DMS153 treated with DMSO at 0.1 percent for 48 hours (cell line): ENCODE data around the gene PLCG1.
"Not testable (repeated sequence)": the region's sequence is repeated elsewhere in the genome, so short reads cannot be mapped to it uniquely, and the experiment has no call there.

Experiments
- DNase-seq: peaks from one replicate; lab custom pipeline; 2025; ENCODE audit not compliant: unreplicated experiment; lab: John Stamatoyannopoulos, UW

The PLCG1 gene

DNA sequence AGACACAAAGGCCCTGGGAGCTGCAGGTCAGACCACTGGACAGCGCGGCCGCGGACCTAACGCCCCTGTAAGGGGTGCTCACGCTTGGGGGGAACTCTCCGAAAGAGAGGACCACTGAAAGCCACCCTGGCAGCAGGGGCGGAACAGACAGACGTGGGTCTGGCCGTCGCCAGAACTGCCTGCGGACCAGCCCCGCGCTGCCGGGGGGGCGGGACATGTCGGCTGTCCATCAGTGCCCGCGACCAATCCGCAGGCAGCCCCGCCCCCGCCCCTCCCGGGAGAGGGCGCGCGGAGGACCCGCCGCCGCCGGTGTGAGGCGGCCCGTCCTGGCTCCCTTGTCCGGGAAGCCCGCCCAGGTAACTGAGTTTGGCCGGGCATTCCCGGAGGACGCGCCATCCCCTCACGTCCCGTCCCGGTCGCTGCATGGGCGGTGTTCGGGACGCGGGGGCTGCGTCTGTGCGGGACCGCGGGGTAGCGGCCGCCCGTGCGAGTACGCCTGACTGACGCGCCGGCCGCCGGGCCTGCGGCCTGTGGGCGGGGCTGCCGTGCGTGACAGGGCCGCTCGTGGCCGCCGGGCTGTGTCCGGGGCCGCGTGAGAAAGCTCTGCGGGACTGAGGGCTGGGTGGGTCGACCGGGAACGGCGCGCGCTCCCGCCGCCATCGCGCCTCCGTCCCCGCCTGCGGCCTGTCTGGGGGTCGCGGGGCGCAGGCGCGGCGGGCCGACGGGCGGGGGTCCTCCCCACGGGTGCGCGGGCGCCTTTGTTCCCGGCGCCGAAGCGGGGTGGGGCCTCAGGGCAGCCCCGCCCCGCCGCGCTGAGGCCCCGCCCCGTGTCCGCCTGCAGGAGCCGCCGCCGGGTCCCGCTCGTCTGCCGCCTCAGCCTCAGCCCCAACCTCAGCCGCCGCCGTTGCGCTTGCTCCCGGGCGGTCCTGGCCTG is at the start of gene PLCG1:
Gene PLCG1, plus strand, starts transcription at position 864 of the 934 bp plus-strand sequence. CDS start 99 bp downstream, outside the sequence.
- DNase-seq = peak; percentile 70

DNA sequence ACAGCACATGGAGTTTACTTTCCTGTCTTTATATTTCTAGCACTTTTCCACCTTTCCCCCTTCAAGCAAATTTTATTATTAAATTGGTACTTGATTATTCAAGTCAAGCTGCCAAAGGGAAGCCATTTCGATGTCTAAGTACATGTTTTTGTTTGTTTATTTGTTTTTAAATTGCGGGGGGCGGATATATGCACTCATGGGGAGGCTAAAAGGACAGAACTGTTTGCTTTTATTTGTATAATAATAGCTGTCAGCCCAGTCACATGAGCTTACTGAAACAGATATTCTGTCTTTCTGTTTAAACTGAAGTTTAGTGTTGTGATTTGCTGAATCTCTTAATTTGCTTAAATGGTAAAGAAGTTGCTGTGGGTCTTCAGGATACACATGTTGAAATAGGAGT is 49.6 kb upstream of the PLCG1 start:
- DNase-seq = no peak

DNA sequence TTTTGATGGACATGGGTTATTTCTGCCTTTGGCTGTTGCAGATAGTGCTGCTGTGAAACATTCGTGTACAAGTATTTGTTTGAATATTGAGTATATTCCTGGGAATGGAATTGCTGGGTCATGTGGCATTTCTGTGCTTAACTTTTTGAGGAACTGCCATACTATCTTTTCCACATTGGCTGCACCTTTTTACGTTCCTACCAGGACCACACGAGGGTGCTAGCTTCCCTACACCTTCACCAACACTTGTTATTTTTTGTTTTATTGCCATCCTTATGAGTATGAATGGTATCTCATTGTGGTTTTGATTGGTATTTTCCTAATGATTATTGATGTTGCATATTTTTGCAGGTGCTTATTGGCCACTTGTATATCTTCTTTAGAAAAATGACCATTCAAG is 47.8 kb upstream of the PLCG1 start:
- DNase-seq = no peak

DNA sequence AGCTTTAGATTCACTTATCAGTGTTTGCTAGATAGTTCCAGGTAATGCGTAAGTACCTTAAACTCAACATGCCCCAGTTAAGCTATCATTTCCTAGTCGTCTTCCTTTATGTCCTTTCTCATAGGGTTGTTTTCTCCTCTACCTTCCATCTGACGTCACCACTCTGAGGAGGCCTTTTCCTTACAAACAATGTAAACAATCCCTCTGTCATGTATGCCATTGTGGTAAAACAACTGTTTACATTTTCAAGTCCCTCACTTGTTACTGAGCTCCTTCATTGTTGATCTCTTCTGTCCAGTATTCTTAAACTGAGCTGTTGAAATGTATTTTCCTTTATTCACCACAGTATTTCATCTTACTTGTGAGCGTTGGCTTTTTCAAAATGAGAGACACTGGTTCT is 45.4 kb upstream of the PLCG1 start:
- DNase-seq = no peak

DNA sequence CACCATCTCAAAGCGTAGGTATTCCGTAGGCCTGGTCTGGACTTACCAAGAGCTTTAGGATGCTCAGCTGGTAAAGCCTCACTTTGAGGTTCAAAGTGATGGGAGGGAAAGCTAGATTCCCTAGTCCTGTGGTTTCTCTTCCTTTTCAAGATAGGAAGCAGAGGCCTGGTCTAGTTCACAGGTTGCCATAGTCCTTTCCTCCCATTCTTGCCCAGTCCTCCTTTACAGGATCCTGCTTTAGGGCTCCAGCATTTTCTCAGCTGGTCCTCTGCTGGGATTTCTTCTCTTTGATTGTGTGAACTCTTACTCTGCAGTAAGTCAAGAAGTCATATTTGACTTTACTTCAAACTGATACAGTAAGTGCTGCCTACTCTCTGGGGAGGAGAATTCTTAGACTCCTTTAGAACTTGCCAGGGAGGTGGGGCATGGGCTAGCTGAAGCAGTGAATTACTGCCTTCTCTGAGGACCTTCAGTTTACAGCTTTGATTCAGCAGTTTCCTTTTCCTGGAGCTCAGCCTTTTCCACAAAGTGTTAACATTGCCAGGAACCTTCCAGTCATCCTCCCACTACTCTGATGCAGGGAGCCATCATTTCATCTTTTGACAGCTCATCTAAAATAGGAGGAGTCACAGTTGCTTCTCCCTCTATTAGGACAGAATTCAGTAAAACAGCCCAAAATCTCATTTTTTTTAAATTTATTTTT is 42.8 kb upstream of the PLCG1 start:
- no peak for DNase-seq

DNA sequence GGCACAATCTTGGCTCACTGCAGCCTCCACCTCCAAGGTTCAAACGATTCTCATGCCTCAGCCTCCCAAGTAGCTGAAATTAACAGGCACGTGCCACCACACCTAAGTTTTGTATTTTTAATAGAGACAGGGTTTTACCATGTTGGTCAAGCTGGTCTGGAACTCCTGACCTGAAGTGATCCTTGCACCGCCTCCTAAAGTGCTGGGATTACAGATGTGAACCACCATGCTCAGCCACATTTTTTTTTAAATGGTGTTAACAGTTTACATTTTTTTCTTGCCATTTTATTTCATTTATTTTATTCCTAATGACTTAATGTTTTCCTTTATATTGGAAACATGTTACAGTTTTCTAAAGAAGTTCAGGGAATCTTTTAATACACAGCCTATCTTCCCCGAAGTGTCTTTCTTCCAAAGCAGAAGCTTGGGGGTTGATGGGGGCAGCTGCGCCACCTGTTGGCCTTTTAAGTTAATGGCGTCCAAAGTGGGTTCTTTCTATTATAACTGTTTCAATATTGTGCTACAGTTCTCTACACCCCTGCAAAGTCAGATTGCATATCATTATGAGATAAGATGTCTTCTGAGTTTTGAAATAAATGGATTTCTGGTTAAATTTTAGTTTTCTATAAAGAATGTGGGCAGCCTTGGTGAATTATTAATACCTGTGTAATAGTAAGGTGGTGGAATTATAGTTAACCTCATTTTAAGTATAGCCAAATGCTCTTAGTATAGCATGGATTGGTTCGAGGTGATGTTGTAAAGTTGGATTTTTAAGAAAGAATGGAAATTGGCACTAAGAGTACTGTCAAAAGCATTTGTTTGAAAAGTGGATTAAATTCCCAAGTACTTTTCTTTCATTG is 42.0 kb upstream of the PLCG1 start:
- DNase-seq = peak; percentile 40

DNA sequence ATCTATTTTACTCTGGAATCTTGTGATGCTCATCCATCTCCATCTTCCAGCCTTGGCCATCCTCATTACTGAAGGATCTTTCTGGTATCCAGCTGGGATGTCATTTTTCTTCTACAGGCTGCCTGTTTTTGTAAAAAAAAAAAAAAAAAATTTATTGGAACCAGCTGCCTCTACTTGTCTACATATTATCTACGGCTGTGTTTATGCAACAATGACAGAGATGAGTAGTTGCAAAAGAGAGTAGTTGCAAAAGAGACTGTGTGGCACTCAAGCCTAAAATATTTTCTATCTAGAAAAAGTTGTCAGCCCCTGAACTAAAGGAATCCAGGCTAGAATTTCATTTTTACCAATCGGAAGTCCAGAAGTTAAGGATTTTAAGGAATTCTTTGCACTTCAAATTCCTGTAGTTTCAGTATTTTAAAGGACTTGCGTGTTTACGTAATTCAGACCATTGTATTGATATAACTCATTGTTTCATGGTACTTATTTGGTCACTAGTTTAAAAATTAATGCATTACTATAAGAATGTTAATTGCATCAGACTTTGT is 38.6 kb upstream of the PLCG1 start:
- DNase-seq = no peak

DNA sequence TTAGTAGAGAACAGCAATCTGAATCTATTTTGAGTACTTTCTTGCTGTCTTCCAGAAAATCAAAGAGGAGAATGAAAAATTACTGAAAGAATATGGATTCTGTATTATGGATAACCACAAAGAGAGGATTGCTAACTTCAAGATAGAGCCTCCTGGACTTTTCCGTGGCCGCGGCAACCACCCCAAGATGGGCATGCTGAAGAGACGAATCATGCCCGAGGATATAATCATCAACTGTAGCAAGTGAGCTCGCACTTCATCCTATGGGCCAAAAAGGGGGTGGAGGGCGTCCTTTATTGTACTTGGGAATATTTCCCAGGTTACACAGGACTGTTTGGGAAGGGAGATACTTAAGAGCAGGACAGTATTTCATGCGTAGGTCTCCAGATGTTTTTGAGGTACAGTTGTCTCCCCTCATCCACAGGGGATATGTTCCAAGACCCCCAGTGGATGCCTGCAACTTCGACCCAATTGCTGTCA is 37.3 kb upstream of the PLCG1 start:
- DNase-seq = no peak

DNA sequence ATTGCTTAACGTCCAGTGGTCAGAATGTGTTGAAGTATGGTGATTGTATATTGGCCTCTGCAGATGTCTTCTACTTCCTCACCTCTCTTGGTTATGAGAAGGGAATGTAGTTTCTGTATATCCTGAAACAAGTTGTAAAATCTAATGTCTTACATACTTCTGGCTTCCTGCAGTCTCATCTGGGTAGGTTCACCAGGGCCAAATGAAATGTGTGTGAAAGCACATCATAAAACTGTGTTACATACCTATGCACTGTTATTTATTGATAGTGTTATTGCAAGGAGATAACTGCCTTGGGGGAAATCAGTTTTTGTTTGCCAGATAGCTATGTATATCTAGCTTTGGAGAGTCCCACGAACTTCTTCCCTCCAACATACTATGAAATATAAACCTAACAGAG is 35.7 kb upstream of the PLCG1 start:
- DNase-seq = no peak

DNA sequence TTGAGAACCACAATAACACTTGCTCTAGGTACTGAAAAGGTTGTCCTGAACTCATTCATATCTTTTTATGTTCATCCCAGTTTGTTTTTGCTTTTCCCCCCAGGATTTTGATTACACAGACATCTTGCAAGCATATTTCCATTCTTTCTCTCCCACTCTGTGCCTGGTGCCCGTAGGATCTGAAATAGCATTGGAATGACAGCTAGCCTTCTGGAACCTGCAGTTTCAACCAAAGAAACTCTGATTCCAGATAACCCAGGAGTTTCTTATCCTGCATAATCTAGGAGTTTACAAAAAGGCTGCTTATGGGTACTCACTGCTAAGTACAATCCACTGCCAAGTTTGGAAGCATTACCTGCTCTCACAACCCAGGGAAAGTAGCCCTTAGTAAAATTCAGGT is 28.8 kb upstream of the PLCG1 start:
- no peak for DNase-seq

DNA sequence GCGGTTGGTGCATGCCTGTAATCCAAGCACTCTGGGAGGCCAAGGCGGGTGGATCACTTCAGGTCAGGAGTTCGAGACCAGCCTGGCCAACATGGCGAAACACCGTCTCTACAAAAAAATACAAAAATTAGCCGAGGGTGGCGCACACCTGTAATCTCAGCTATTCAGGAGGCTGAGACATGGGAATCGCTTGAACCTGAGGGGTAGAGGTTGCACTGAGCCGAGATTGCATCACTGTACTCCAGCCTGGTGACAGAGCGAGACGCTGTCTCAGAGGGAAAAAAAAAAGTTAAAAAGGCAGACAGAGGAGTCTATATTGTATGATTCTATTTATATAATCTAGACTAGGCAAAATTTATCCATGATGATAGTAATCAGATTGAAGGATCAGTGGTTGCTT is 27.3 kb upstream of the PLCG1 start:
- DNase-seq = no peak

DNA sequence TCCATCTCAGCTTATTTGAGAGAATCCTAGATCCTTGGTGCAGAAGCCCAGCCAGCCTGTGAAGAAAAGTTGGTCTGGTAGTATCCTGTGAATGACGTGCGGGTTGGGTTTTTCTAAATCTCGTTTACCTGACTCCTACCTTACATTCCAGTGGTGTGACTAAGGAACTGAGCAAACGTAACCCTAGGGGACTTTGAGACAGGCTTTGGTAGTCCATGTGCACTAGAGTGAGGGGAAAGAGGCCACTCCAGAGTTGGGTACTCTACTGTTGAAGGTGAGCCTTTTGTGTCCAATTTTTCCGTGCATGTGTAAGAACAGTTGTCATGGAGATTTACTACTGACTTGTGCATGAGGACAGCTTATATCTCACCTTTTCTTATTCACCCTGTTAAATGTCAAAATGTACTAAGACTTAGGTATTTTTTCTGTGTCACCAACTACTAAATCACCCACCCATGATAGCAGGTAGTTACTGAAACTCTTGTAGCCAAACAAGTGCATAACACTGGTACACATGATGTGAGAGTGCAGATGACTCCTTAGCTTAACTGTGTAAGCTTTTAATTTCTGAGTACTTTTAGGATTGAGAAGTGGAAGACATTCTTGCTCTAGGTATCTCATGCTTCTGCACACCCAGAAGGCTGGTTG is 26.3 kb upstream of the PLCG1 start:
- DNase-seq = no peak

DNA sequence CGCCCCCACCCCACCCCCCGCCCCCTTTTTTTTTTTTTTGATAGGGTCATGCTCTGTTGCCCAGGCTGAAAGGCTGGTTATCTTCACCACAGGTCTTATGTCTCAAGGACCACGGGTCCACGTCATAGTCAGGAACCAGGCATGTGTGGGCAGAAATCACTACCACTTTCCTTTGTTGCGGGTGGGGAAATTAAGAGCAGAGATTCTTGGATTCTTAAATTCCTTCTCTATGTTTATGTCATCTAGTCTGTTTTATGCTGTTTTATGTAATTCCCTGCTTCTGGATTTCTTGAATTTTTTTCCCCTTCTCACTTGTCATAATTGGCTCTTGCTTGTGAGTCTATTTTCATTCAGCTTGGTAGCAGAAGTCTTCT is 25.8 kb upstream of the PLCG1 start:
- DNase-seq = no peak

DNA sequence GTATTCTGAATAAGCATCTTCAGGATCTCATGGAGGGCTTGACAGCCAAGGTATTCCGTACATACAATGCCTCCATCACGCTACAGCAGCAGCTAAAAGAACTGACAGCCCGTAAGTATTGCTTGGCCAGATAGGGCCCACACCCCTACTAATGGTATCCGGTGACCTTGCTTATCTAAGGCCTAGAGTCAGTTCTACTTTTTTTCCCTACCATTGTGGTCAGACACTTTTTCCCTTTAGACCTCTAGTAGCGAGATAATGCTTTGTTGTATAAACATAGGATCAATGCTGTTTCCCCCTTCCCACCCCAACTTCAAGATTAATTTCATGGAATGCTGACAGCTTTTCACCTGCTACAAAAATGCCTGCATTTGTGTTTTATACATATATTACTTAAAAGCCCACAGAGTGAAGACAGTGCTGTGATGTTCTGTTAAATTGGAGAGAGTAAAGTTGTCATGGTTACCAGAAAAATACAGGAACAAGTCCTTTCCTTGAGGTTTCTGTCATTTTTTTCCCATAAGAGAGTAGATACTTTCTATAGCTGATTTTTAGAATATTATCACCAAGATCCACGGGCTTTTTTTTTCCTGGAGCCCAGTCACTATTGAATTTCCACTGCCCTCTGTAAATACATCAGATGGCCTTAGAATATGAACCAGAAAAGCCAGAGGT is 20.9 kb upstream of the PLCG1 start:
- DNase-seq = no peak

DNA sequence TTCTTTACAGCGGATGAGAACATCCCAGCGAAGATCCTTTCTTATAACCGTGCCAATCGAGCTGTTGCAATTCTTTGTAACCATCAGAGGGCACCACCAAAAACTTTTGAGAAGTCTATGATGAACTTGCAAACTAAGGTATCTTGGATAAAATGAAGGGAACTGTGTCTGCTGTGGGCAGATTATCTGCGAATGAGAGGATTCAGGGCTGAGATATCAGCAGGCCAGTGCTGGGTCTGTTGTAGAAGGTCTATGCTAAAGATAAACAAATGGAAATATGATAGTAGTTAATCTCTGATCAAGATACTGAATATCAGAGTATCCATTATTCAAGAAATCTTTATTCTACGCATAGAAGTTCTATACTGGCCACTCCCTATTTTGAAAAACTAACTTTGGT is 19.2 kb upstream of the PLCG1 start:
- not testable (repeated sequence) for DNase-seq

DNA sequence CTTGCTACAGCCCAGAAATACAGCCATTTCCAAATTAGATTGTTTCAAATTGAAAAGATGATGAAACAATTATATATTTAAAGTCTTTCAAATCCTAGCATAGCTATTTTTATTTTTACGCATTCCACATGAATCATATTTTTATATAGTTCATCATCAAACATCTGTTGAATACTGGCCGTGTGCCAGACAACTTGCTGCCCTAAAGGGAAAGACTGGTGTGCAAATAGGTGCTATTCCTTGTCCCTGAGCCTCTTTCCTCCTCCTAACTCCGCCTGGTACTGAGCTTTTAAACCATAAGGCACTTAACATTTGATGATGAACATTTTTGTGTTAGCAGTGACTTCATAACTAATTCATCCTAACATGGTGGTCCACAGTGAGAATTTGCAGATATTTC is 18.7 kb upstream of the PLCG1 start:
- no peak for DNase-seq

DNA sequence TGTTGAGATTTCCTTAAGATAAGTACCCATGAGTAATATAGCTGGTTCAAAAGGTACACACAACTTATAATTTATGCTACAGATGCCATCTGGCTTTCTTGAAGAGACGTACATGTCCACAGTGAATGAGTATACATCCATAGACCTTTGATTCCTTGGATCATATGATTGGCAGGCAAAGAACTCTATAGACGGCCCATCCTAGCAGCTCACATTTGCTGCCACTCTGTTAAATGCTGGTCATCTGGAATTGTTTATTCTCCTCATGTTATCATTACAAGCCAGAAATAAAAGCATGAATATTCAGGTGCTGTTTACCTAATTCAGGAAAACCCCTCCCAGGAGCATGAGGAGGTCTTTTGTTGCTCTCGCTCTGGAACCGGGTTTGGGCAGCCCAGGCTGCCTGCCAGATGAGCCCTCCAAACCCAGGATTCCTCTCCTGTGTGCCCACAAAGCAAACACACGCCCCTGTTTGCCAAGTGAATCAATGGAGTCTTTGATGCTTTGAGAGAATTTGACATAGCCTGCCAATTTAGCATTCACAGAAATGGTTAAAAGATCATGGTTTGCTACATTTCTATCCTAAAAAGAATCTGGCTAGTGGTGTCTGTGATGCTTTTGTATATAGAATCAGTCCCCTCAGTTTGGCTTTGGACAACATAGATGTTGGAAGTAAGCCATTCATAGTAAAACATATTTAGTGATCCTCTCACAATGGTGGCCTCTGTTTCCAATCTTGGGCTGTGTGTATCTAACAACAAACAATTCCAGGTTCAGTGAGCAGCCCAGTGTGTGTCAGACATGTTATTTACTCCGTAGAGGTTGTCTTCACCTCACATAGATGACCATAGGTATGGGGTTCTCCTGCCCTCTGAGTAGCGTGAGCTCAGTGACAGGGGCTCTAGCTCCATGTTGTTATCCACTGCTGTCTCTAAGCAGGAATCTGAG is 17.5 kb upstream of the PLCG1 start:
- DNase-seq = no peak

DNA sequence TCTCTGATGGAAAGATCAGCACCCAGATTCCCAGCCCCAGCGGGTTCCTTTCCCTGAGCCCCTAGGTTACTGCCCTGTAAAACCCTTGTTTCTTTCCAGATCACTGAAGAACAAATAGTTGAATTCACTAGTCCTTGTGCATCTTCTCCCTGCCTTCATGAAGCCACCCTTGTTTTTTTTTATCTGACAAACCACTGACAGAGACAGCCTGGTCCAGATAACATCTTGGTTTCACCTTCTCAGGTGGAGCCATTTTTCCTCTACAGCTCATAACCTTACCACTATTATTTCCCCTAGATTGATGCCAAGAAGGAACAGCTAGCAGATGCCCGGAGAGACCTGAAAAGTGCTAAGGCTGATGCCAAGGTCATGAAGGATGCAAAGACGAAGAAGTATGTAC is 15.9 kb upstream of the PLCG1 start:
- DNase-seq = no peak

DNA sequence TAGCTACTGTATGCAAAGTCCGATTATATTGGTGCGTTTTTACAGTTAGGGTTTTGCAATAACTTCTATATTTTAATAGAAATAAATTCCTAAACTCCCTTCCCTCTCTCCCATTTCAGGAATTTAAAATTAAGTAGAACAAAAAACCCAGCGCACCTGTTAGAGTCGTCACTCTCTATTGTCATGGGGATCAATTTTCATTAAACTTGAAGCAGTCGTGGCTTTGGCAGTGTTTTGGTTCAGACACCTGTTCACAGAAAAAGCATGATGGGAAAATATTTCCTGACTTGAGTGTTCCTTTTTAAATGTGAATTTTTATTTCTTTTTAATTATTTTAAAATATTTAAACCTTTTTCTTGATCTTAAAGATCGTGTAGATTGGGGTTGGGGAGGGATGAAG is 13.7 kb upstream of the PLCG1 start:
- no peak for DNase-seq
